Cardiac atrium fibroblast (primary cell): ENCODE results near the gene RAPGEF3. TPM values are rescaled to one million over a fixed set of nuclear protein-coding genes. Genes with fewer than 3 reads are reported as not detected.

Source experiments
- total RNA-seq: library from RNA; depleted of rRNA; stranded (reverse); fragments of >200 nt; gene quantifications from 2 replicates; pipeline ENCODE4 v1.2.3, GENCODE V29; 2015

The RAPGEF3 gene, protein sequence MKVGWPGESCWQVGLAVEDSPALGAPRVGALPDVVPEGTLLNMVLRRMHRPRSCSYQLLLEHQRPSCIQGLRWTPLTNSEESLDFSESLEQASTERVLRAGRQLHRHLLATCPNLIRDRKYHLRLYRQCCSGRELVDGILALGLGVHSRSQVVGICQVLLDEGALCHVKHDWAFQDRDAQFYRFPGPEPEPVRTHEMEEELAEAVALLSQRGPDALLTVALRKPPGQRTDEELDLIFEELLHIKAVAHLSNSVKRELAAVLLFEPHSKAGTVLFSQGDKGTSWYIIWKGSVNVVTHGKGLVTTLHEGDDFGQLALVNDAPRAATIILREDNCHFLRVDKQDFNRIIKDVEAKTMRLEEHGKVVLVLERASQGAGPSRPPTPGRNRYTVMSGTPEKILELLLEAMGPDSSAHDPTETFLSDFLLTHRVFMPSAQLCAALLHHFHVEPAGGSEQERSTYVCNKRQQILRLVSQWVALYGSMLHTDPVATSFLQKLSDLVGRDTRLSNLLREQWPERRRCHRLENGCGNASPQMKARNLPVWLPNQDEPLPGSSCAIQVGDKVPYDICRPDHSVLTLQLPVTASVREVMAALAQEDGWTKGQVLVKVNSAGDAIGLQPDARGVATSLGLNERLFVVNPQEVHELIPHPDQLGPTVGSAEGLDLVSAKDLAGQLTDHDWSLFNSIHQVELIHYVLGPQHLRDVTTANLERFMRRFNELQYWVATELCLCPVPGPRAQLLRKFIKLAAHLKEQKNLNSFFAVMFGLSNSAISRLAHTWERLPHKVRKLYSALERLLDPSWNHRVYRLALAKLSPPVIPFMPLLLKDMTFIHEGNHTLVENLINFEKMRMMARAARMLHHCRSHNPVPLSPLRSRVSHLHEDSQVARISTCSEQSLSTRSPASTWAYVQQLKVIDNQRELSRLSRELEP
- 0.97 and 2.3 TPM in 2 replicates for total RNA-seq

DNA sequence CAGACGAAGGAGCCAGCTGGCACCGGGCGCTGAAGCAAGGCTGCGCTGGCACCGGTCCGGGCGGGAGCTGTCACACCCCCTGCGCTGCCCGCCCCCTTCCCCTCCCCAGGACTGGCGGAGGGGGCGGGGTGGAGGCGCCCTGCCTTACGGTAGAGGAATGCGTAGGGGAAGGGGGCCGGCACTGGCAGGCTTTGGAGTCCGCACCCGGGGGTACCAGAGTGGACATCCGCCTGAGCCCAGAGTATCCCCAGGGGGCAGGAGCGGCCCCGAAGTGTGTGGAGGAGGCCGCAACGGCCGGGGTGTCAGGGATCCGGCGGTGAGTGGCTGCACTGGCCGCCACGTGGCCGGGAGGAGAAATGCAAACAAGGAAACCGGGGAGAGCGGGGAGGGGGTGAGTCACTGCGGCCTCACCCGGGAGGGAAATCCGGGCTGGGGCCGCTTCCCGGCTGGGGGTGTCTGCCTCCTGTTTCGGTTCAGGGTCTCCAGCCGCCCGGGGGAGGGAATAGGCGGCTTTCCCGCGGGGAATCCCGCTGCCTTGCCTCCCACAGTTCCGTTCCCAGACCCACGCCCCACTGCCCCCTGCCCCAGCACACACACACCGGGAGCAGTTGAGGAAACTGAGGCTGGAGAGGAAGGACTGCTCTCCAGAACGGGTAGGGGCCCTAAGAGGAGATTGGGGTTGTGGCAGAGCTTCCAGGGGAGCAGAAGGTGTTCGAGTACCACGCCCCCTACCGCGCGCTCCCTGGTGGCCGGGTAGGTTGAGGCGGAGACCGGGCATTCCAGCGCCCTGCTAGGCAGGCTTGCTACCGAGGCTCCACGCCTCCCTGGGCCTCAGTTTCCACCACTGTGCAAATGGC, at the start of gene RAPGEF3:
TSS of gene RAPGEF3 (minus strand) at position 47 of the 857 bp plus-strand sequence. CDS start 324 bp downstream, outside the sequence.

DNA sequence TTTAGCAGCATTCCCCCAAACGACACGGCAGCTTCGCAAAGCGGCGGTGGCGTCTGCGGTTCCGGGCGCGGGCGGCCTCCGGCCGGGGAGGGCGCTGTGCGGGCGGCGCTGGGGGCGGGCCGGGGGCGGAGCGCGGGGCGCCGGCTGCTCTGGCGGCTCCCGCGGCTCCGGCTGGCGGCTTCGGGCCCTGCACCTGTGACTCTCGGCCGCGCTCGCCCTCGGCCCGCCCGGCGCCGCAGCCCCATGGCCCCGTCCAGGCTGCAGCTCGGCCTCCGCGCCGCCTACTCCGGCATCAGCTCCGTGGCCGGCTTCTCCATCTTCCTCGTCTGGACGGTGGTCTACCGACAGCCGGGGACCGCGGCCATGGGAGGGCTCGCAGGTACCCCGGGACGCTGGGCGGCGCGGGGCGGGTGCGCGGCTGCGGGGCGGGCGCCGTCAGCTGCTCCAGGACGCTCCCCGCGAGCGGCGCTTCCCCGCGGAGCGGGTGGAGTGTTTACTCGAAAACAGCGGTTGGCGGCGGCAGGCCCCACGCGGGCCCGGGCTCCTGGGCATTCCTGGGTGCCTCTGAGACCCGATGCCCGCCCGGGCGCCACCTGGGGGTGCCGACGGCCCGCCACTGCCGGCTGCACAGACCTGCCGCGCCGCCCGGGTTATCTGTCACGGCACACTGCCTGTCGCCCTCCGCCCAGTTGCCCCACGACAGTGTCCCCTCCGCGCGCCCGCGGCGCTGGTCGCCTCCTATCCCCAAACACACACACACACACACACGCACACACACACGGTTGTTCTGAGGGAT, 14.6 kb upstream of the RAPGEF3 start, which contains the start of gene SLC48A1:
TSS of gene SLC48A1 (plus strand) at position 177 of the 796 bp plus-strand sequence. CDS start at position 244, 67 bp downstream.

DNA sequence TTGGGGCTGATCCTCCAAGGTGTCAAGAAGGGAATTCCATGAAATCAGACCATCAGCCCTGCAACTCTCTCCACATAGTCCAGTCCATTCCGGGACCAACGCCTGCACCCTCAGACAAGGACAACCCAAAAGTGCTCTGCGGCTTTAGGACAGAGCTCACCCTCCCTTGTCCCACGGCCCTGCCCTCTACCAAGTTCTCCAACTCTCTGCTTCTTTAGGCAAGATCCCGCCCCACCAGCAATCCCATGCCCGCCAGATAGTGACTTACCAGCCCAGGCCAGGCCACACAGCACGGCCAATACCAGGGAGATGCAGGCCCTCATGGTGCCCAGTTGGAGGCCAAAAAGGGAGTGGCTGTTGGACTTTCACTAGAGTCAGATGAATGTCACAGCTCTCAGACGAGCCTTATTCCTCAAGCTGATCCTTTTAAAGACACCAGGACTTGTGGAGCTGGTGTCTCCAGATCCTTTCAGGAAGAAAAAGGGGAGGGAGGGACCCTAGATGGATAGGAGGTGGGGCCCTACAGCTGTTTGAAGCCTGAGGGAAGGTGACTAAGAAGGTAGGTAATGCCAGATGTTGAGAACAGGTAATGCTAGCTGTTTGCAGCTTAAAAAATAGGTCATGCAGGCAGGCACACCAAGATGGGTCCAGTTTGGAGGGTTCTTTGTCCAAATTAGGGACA, 33.4 kb downstream of the RAPGEF3 start, which contains the start of gene ENDOU:
TSS of gene ENDOU (minus strand) at position 400 of the 682 bp plus-strand sequence. CDS start at position 323, 77 bp downstream.

DNA sequence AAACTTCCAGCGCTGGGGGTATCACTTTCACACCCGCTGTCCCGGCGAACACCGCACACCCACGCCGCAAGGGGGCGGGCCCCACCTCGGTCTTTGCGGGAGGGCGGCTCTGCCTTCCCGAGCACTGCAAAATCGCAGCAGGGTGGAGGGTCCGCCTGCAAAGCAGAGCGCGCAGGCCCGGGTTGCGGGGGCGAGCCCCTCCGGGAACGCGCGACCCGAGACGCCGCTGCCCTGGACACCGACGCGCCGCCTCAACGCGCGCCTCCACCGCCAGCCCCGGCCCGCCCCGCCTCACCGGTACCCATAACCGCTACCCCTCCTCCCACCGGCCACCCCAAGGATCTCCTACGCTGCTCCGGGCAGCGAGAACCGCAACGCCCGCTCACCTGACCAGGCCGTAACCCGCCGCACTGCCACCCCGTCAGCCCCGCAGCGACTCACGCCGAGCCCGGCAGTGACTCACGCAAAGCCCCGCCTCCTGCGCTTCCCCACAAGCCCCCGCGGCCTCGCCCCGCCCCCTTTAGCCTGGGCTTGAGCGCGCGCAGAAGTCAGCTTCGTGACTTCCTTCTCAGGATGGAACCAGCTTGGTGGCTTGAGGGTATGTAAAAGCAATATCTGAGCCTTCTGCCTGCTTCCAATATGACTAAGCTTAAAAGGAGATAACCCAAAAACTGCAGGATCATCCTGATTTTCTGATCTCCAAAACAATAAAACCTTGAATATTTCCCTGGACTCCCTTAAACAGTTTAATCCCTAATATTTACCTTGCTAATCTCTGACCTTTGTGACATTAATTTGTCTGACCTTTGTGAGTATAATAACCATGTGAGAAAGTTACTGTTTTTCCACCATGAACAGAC, 52.9 kb downstream of the RAPGEF3 start, which contains the start of gene RPAP3:
TSS of gene RPAP3 (minus strand) at position 465 of the 860 bp plus-strand sequence. CDS start 3,190 bp downstream, outside the sequence.

Other genes with a start within 250 kb of the RAPGEF3 start
- 10.9 and 11.4 TPM in 2 replicates for gene RPAP3, start 52.9 kb downstream of the RAPGEF3 start, total RNA-seq
- gene ENDOU, start 33.4 kb downstream of the RAPGEF3 start, total RNA-seq, result 0.18 TPM in 1 of 2 replicates, not detected in the other
- 13.9 and 18.6 TPM in 2 replicates for gene SLC48A1, start 14.4 kb upstream of the RAPGEF3 start, total RNA-seq
- gene HDAC7, start 61.0 kb upstream of the RAPGEF3 start, total RNA-seq, result 65.8 and 79.4 TPM in 2 replicates
- gene VDR, start 146.1 kb upstream of the RAPGEF3 start, total RNA-seq, result 5.4 and 7.6 TPM in 2 replicates
- 17.5 and 29.6 TPM in 2 replicates for gene TMEM106C, start 204.7 kb upstream of the RAPGEF3 start, total RNA-seq
- not detected in 2 replicates for gene COL2A1, start 245.6 kb upstream of the RAPGEF3 start, total RNA-seq